H9 (cell line): ENCODE results near the gene PXN. TPM values are rescaled to one million over a fixed set of nuclear protein-coding genes. Genes with fewer than 3 reads are reported as not detected.

Experiments used
- DNase-seq: peaks from one replicate; pipeline ENCODE4 v3.0.0-alpha.2; 2017
- H2AFZ ChIP-seq: one replicate; pipeline ENCODE4 v1.6.1; 2013; ENCODE audit warnings: mild to moderate bottlenecking, low read length, control low read depth, moderate library complexity
- H2AK5ac ChIP-seq: 2 replicates; pipeline ENCODE4 v1.6.1; 2013; ENCODE audit warnings: low read length, control low read depth, mixed read lengths; ENCODE audit not compliant: insufficient read length
- H2BK120ac ChIP-seq: one replicate; pipeline ENCODE4 v1.6.1; 2013; ENCODE audit warnings: low read depth, mild to moderate bottlenecking, low read length, control low read depth, inconsistent platforms; ENCODE audit not compliant: poor library complexity, severe bottlenecking
- H2BK12ac ChIP-seq: 2 replicates; pipeline ENCODE4 v1.6.1; 2013; ENCODE audit warnings: low read length, control low read depth, mixed read lengths, low read depth; ENCODE audit not compliant: insufficient read length
- H2BK15ac ChIP-seq: 2 replicates; pipeline ENCODE4 v1.6.1; 2013; ENCODE audit warnings: low read depth, low read length, control low read depth
- H2BK20ac ChIP-seq: one replicate; pipeline ENCODE4 v1.6.1; 2013; ENCODE audit warnings: low read depth, mild to moderate bottlenecking, low read length, control low read depth, inconsistent platforms; ENCODE audit not compliant: poor library complexity, severe bottlenecking
- H2BK5ac ChIP-seq: 2 replicates; pipeline ENCODE4 v1.6.1; 2013; ENCODE audit warnings: low read length, control low read depth, mixed read lengths; ENCODE audit not compliant: insufficient read length
- H3K14ac ChIP-seq: 2 replicates; pipeline ENCODE4 v1.6.1; 2013; ENCODE audit warnings: low read length, control low read depth; ENCODE audit not compliant: insufficient read depth
- H3K18ac ChIP-seq: 2 replicates; pipeline ENCODE4 v1.6.1; 2013; ENCODE audit warnings: low read depth, mild to moderate bottlenecking, mixed read lengths, low read length, control low read depth; ENCODE audit not compliant: insufficient read length
- H3K23ac ChIP-seq: 2 replicates; pipeline ENCODE4 v1.6.1; 2013; ENCODE audit warnings: low read length, control low read depth, mixed read lengths, low read depth; ENCODE audit not compliant: insufficient read length
- H3K23me2 ChIP-seq: 2 replicates; pipeline ENCODE4 v1.6.1; 2013; ENCODE audit warnings: low read depth, mild to moderate bottlenecking, mixed read lengths, low read length, control low read depth; ENCODE audit not compliant: insufficient read length, poor library complexity, severe bottlenecking
- H3K27ac ChIP-seq: 2 replicates; pipeline ENCODE4 v1.5.1; 2013; ENCODE audit warnings: low read length, control low read depth, mixed read lengths, low read depth; ENCODE audit not compliant: insufficient read length
- H3K27me3 ChIP-seq: 2 replicates; pipeline ENCODE4 v1.6.1; 2013; ENCODE audit warnings: low read length, control low read depth, inconsistent platforms; ENCODE audit not compliant: insufficient read depth
- H3K4ac ChIP-seq: 2 replicates; pipeline ENCODE4 v1.6.1; 2013; ENCODE audit warnings: low read depth, mild to moderate bottlenecking, control low read depth, inconsistent platforms, low read length, moderate library complexity
- H3K4me1 ChIP-seq: 2 replicates; pipeline ENCODE4 v1.6.1; 2013; ENCODE audit warnings: low read length, control low read depth, inconsistent platforms; ENCODE audit not compliant: insufficient read depth
- H3K4me2 ChIP-seq: 2 replicates; pipeline ENCODE4 v1.6.1; 2013; ENCODE audit warnings: low read length, control low read depth, mixed read lengths; ENCODE audit not compliant: insufficient read length, insufficient read depth
- H3K56ac ChIP-seq: 2 replicates; pipeline ENCODE4 v1.6.1; 2013; ENCODE audit warnings: low read depth, mild to moderate bottlenecking, mixed read lengths, low read length, control low read depth; ENCODE audit not compliant: insufficient read length
- H3K79me1 ChIP-seq: 2 replicates; pipeline ENCODE4 v1.6.1; 2013; ENCODE audit warnings: low read depth, mild to moderate bottlenecking, moderate library complexity, low read length, control low read depth, inconsistent platforms; ENCODE audit not compliant: insufficient read depth, poor library complexity, severe bottlenecking
- H3K79me2 ChIP-seq: 2 replicates; pipeline ENCODE4 v1.6.1; 2013; ENCODE audit warnings: low read length, control low read depth, inconsistent platforms; ENCODE audit not compliant: insufficient read depth
- H3K9ac ChIP-seq: 2 replicates; pipeline ENCODE4 v1.6.1; 2013; ENCODE audit warnings: low read length, control low read depth, mixed read lengths; ENCODE audit not compliant: insufficient read length; ENCODE audit errors: extremely low read depth
- H3K9me3 ChIP-seq: one replicate; pipeline ENCODE4 v1.6.1; 2013; ENCODE audit warnings: low read depth, low read length, inconsistent platforms; ENCODE audit not compliant: control insufficient read depth
- H3T11ph ChIP-seq: one replicate; pipeline ENCODE4 v1.6.1; 2013; ENCODE audit warnings: mild to moderate bottlenecking, low read length, control low read depth, inconsistent platforms
- H4K20me1 ChIP-seq: one replicate; pipeline ENCODE4 v1.6.1; 2013; ENCODE audit not compliant: control insufficient read depth, insufficient read length, insufficient read depth
- H4K5ac ChIP-seq: 2 replicates; pipeline ENCODE4 v1.6.1; 2013; ENCODE audit warnings: low read depth, mild to moderate bottlenecking, mixed read lengths, low read length, control low read depth; ENCODE audit not compliant: insufficient read length
- H4K8ac ChIP-seq: replicated peaks from 2 replicates; pipeline ENCODE4 v1.6.1; 2013; ENCODE audit warnings: low read length, control low read depth, mixed read lengths, low read depth; ENCODE audit not compliant: insufficient read length
- H4K91ac ChIP-seq: 2 replicates; pipeline ENCODE4 v1.6.1; 2013; ENCODE audit warnings: low read depth, mild to moderate bottlenecking, moderate library complexity, mixed read lengths, low read length, control low read depth; ENCODE audit not compliant: insufficient read length
- H3K27ac Mint-ChIP-seq, 3 experiments: 2 replicates in 2 of 3; 3 replicates in 1 of 3; pipeline ENCODE4 v1.8.0; 2020 to 2021; ENCODE audit warnings: mixed read lengths in 3 of 3, mild to moderate bottlenecking in 1 of 3, moderate library complexity in 1 of 3
- H3K27me3 Mint-ChIP-seq: 2 replicates; pipeline ENCODE4 v1.8.0; 2021; ENCODE audit warnings: low read depth, mild to moderate bottlenecking, moderate library complexity, mixed read lengths
- H3K36me3 Mint-ChIP-seq, 3 experiments: 2 replicates in 2 of 3; 3 replicates in 1 of 3; pipeline ENCODE4 v1.8.0; 2020 to 2021; ENCODE audit warnings: low read depth in 3 of 3, mixed read lengths in 3 of 3; ENCODE audit not compliant: insufficient read depth in 1 of 3
- H3K4me1 Mint-ChIP-seq, 2 experiments: 2 replicates each; pipeline ENCODE4 v1.8.0; 2020; ENCODE audit warnings: mixed read lengths in 2 of 2
- H3K4me3 Mint-ChIP-seq, 2 experiments: 2 replicates in 1 of 2; 3 replicates in 1 of 2; pipeline ENCODE4 v1.8.0; 2020 to 2021; ENCODE audit warnings: mild to moderate bottlenecking in 2 of 2, mixed read lengths in 2 of 2, moderate library complexity in 1 of 2
- H3K9me3 Mint-ChIP-seq, 2 experiments: 2 replicates in 1 of 2; 3 replicates in 1 of 2; pipeline ENCODE4 v1.8.0; 2020; ENCODE audit warnings: mild to moderate bottlenecking in 2 of 2, mixed read lengths in 2 of 2, moderate library complexity in 1 of 2
- WGBS: extraction: QIAGEN DNeasy Blood & Tissue Kit; methylation state at CpG from one replicate; pipeline ENCODE4 v1.1.7; 2013; ENCODE audit warnings: missing lambda C conversion rate, low lambda C conversion rate, mixed read lengths; ENCODE audit not compliant: insufficient read length; ENCODE audit errors: extremely low coverage; 5-methylcytosine and 5-hydroxymethylcytosine counted together
- total RNA-seq: library from RNA; stranded (reverse); gene quantifications from 2 replicates; pipeline ENCODE4 v1.2.1, GENCODE V29; 2021
- TF ChIP-seq, protein P1 (sequence below): fragments of 200-600 bp; sonication (generic); conservative IDR thresholded peaks from 3 replicates; pipeline ENCODE4 v1.8.0; 2021; ENCODE audit warnings: antibody characterized with exemption, mild to moderate bottlenecking

Gene PXN
- total RNA-seq, 1 experiment from 2014 or later: 92.8 TPM

DNA sequence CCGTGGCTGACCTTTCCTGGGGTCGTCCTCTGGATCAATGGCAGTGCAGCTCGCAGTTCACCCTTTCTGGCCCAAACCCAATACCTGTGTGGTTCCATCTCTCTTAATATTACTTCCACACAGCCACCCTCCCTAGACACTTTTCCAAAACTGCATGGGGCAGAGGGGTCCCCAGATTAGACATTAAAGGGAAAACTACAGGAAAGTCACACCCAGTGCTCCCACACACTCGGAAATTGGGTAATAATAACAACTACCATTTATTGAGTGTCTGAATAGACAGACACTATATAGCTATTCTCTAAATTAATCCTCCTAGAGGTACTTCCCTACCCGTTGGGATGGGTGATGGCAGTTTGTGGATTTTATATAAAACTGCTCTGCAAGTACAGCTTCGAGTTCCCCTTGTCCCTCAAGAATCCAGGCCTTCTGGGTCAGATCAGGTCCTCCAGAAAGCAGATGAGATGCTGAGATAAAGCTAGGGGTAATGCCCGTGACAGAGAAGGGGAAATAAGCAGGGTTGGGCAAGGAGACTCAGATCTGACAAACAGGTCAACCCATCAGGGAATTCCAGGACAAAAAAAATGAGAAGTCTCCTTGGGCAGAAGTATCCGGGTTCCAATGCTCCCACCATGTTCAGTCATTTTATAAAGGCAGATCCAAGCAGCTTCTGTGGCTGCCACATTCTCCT lies 795 bp upstream of the PXN start:
- Mint-ChIP-seq H3K36me3 (peaks cover 0 to 5% (median 5%) of the 10 kb centered on the region in 3 experiments; a peak in 3 of 7 replicates), H3K27ac (no peak overlapping the region; a peak in 1 of 7 replicates), H3K9me3 (no peaks in the 10 kb centered on the region; a peak in 1 of 5 replicates), H3K27me3 (no peaks in the 10 kb centered on the region), H3K4me3 (peak overlapping the region in 1 of 2 experiments; percentile 85; a peak in 4 of 5 replicates), H3K4me1 (peaks cover 31 to 46% of the 10 kb centered on the region in 2 experiments)
- no peak overlapping the region for H2BK12ac ChIP-seq
- no peak overlapping the region for H2AFZ ChIP-seq
- peaks cover 12% of the 10 kb centered on the region for H3K4me1 ChIP-seq
- TF ChIP-seq, protein P1, sequence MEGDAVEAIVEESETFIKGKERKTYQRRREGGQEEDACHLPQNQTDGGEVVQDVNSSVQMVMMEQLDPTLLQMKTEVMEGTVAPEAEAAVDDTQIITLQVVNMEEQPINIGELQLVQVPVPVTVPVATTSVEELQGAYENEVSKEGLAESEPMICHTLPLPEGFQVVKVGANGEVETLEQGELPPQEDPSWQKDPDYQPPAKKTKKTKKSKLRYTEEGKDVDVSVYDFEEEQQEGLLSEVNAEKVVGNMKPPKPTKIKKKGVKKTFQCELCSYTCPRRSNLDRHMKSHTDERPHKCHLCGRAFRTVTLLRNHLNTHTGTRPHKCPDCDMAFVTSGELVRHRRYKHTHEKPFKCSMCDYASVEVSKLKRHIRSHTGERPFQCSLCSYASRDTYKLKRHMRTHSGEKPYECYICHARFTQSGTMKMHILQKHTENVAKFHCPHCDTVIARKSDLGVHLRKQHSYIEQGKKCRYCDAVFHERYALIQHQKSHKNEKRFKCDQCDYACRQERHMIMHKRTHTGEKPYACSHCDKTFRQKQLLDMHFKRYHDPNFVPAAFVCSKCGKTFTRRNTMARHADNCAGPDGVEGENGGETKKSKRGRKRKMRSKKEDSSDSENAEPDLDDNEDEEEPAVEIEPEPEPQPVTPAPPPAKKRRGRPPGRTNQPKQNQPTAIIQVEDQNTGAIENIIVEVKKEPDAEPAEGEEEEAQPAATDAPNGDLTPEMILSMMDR: no peak
- peaks cover 3% of the 10 kb centered on the region for H3K79me1 ChIP-seq
- no peak overlapping the region for H2BK5ac ChIP-seq
- no peak overlapping the region for H3K56ac ChIP-seq
- peaks cover 8% of the 10 kb centered on the region for H3K23me2 ChIP-seq
- H2BK15ac ChIP-seq: no peak overlapping the region
- H3K9ac ChIP-seq: no peak overlapping the region
- no peak overlapping the region for H3K23ac ChIP-seq
- H3K14ac ChIP-seq: no peak overlapping the region
- H3K27me3 ChIP-seq: no peaks in the 10 kb centered on the region
- no peak overlapping the region for H4K8ac ChIP-seq
- H4K20me1 ChIP-seq: no peaks in the 10 kb centered on the region
- H3K18ac ChIP-seq: no peak overlapping the region
- H2BK120ac ChIP-seq: no peak overlapping the region
- no peak overlapping the region for H3K4ac ChIP-seq
- H3T11ph ChIP-seq: no peak overlapping the region
- H2BK20ac ChIP-seq: no peak overlapping the region
- H3K4me2 ChIP-seq: no peak overlapping the region
- H3K79me2 ChIP-seq: peaks cover 35% of the 10 kb centered on the region; the same call in 1 of the 2 replicates
- no peak for DNase-seq
- no CpG with 5 or more reads among the region's 8 CpGs for WGBS
- H3K9me3 ChIP-seq: no peaks in the 10 kb centered on the region
- no peak overlapping the region for H4K5ac ChIP-seq
- H3K27ac ChIP-seq: no peak overlapping the region
- H4K91ac ChIP-seq: no peak overlapping the region
- H2AK5ac ChIP-seq: no peak overlapping the region
